Activated CD4-positive, alpha-beta memory T cell treated with anti-CD3 and anti-CD28 coated beads, Interleukin-2, amount 10 ng/mL, durations not matched to agents 7 days and 5 days (primary cell): ENCODE results near the gene HNRNPUL1. TPM values are rescaled to one million over a fixed set of nuclear protein-coding genes. Genes with fewer than 3 reads are reported as not detected.

ENCODE experiments used
- CTCF ChIA-PET: fragments of 350-600 bp; sonication (Branson Sonifier 250); formaldehyde crosslinking; loops from one replicate; lab custom pipeline; 2021; ENCODE audit warnings: antibody characterized with exemption, inconsistent platforms; lab: Charles Lee
- POLR2A ChIA-PET: fragments of 350-600 bp; sonication (Branson Sonifier 250); formaldehyde crosslinking; loops from one replicate; lab custom pipeline; 2021; ENCODE audit warnings: antibody characterized with exemption; lab: Charles Lee
- DNase-seq: peaks from one replicate; pipeline ENCODE4 v3.0.0-alpha.2; 2020
- H3K27ac Mint-ChIP-seq: one replicate; pipeline ENCODE4 v1.8.0; 2021; ENCODE audit warnings: mild to moderate bottlenecking, mixed read lengths
- H3K27me3 Mint-ChIP-seq: one replicate; pipeline ENCODE4 v1.8.0; 2021; ENCODE audit warnings: mixed read lengths
- H3K36me3 Mint-ChIP-seq: one replicate; pipeline ENCODE4 v1.8.0; 2021; ENCODE audit warnings: low read depth, mixed read lengths
- H3K4me1 Mint-ChIP-seq: one replicate; pipeline ENCODE4 v1.8.0; 2021; ENCODE audit warnings: mixed read lengths
- H3K4me3 Mint-ChIP-seq: one replicate; pipeline ENCODE4 v1.8.0; 2021; ENCODE audit warnings: mild to moderate bottlenecking, mixed read lengths
- H3K9me3 Mint-ChIP-seq: one replicate; pipeline ENCODE4 v1.8.0; 2021; ENCODE audit warnings: mixed read lengths
- total RNA-seq, 2 experiments: library from RNA; stranded (reverse); gene quantifications; one replicate each; pipeline ENCODE4 v1.2.3, GENCODE V29; 2021

HNRNPUL1 gene
- 100 to 1,000 TPM; 373 to 398 TPM for total RNA-seq

DNA sequence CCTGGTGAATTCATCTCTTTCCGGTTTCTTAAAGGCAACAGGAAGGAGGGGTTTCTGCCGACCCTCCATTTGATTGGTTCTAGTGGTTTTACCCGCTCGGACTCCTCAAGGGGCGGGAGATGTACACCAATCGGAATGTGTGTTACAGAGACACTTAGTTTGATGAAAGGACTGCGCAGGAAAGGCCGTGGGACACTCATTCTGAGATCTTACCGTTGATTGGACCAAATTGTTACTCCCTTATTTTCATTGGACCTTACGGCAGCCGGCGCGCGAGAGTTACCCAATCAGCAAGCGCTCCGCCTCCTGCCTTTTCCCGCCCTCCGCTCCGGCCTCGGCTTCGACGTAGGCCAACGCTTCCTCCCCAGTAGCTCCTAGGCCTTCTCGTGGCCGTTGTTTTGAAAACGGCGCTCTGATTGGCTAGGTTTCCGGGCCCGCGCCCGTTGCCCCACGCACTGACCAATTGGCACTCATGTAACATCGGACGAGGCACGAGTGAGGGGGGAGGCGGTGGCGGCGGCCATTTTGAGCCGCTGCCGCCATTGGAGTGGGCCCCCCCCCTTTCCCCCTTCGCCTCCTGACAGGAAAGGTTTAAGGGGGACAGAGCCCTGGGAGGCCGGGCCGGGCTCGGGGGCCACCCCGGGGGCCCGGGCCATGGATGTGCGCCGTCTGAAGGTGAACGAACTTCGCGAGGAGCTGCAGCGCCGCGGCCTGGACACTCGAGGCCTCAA lies at the start of gene HNRNPUL1:
Gene HNRNPUL1 (plus strand): TSS at position 523 of the 731 bp plus-strand sequence. CDS start 132 bp downstream, at position 655.
- ChIA-PET POLR2A (interaction anchor here (0.6 to 9.1 kb wide), 31 partner anchors 8 to 1929 kb away, joined by 3 to 348 read pairs (median 6); partner anchors contain the start of genes B9D2, CCDC97, DMAC2 and GMFG), CTCF (interaction anchor here (0.5 to 6.4 kb wide), 14 partner anchors 21 to 800 kb away, joined by 3 to 114 read pairs (median 4); partner anchors contain the start of genes B9D2, CCDC97, RAB4B and TGFB1)
- H3K36me3 Mint-ChIP-seq = peaks cover 43% of the 10 kb centered on the region

DNA sequence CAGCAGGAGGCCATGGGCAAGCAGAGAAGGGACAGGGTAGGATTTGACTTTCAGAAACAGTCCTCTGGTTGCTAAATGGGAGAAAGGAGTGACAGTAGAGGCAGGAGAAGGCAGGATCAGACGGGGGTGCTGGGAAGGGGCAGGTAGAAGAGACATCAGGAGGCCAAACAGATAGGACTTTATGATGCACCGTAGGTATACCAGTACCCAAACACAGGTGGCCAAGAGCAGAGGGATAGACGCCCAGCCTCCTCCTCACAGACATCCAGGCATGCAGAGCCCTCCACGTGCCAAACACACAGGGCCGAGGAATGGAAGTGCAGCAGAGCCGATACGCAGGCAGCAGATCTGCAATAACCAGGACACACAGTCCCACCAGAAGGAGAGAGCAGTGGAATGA lies 46.4 kb upstream of the HNRNPUL1 start:
- CTCF ChIA-PET = interaction anchor here (0.7 kb wide), 1 partner anchor 410 kb away, joined by 4 read pairs; no protein-coding TSS in a partner anchor
- POLR2A ChIA-PET = no interaction called here
- DNase-seq = no peak
- Mint-ChIP-seq H3K4me1 (no peaks in the 10 kb centered on the region), H3K4me3 (no peak overlapping the region), H3K9me3 (no peaks in the 10 kb centered on the region), H3K27ac (no peak overlapping the region), H3K27me3 (peaks cover 36% of the 10 kb centered on the region), H3K36me3 (no peaks in the 10 kb centered on the region)

More for the DNA sequence above, at the start of gene HNRNPUL1:
- no peaks in the 10 kb centered on the region for H3K27me3 Mint-ChIP-seq
- DNase-seq = peak; percentile 99
- H3K4me1 Mint-ChIP-seq = peaks cover 45% of the 10 kb centered on the region
- H3K4me3 Mint-ChIP-seq = peak within 1 kb of the TSS; percentile 91
- H3K27ac Mint-ChIP-seq = peak within 1 kb of the TSS; percentile 99
- H3K9me3 Mint-ChIP-seq = no peaks in the 10 kb centered on the region

DNA sequence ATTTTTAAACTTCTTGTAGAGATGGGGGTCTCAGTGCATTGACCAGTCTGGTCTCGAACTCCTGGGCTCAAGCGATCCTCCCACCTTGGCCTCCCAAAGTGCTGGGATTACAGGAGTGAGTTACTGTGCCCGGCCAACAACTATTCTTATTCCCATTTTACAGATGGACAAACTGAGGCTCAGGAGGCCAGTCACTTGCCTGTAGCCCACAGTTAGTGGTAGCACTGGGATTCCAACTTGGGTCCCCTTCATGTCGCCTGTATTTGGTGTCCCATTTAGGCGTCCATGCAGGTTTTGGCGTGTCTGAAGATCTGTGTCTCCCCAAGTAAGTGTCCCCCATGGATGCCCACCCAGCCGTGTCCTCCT lies 45.9 kb upstream of the HNRNPUL1 start:
- Mint-ChIP-seq H3K4me1 (no peaks in the 10 kb centered on the region), H3K27ac (no peak overlapping the region), H3K4me3 (no peak overlapping the region), H3K27me3 (peaks cover 36% of the 10 kb centered on the region), H3K9me3 (no peaks in the 10 kb centered on the region), H3K36me3 (no peaks in the 10 kb centered on the region)
- CTCF ChIA-PET = no interaction called here
- POLR2A ChIA-PET = no interaction called here
- DNase-seq = no peak

GRCh38 chr19:41218615-41219507 lies 45.3 kb upstream of the HNRNPUL1 start, which contains the start of gene AXL:
AXL (plus strand) TSS chr19:41219223; CDS start chr19:41219393, 170 bp downstream.
- no peaks in the 10 kb centered on the region for H3K36me3 Mint-ChIP-seq
- H3K9me3 Mint-ChIP-seq = no peaks in the 10 kb centered on the region
- CTCF ChIA-PET = no interaction called here
- H3K27me3 Mint-ChIP-seq = peaks cover 35% of the 10 kb centered on the region
- POLR2A ChIA-PET = no interaction called here
- no peak for DNase-seq
- H3K4me1 Mint-ChIP-seq = peaks cover 4% of the 10 kb centered on the region
- no peak within 1 kb of the TSS for H3K4me3 Mint-ChIP-seq
- H3K27ac Mint-ChIP-seq = no peak within 1 kb of the TSS

DNA sequence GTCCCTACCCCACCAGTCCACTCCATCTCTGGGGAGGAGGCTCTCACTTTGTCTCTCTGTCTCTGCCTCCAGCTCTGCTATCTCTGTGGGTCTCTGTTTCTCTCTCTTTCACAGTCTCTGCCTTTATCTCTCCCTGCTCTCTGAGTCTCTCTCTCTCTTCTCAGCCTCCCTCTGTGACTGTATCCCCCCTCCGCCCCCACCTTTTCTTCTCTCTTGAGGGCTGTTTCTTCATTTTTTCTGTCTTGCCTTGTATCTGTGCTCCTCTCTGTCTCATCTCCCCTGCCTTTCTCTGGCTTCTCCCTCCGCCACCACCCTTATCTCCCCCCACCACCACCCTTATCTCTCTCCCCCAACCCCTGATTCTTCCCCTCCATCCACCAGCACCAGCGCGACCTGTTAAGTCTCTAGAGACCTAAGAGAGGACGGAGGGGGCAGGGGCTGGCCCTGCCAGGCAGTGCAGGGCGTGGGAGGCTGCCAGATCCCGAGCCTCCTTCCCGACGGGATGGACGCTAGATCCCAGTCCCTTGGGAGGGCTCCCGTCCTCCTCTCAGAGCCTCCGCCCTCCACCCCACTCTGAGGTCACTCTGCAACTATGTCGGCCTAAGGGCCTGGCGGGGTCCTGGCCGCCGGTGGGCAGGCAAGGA lies 44.1 kb upstream of the HNRNPUL1 start:
- Mint-ChIP-seq H3K36me3 (no peaks in the 10 kb centered on the region), H3K9me3 (no peaks in the 10 kb centered on the region), H3K4me1 (peaks cover 4% of the 10 kb centered on the region), H3K27ac (no peak overlapping the region), H3K4me3 (no peak overlapping the region), H3K27me3 (peaks cover 31% of the 10 kb centered on the region)
- DNase-seq = no peak
- CTCF ChIA-PET = interaction anchor here (2.2 kb wide), 1 partner anchor 15 kb away, joined by 5 read pairs; no protein-coding TSS in a partner anchor
- POLR2A ChIA-PET = no interaction called here

GRCh38 chr19:41220811-41221210 lies 43.4 kb upstream of the HNRNPUL1 start:
- Mint-ChIP-seq H3K27ac (no peak overlapping the region), H3K36me3 (no peaks in the 10 kb centered on the region), H3K9me3 (no peaks in the 10 kb centered on the region), H3K4me1 (peaks cover 9% of the 10 kb centered on the region), H3K27me3 (peaks cover 37% of the 10 kb centered on the region), H3K4me3 (no peak overlapping the region)
- no peak for DNase-seq
- CTCF ChIA-PET = interaction anchor here (2.2 kb wide), 1 partner anchor 16 kb away, joined by 5 read pairs; no protein-coding TSS in a partner anchor
- POLR2A ChIA-PET = no interaction called here

GRCh38 chr19:41221514-41222205 lies 42.5 kb upstream of the HNRNPUL1 start:
- ChIA-PET CTCF (interaction anchor here (2.2 kb wide), 1 partner anchor 17 kb away, joined by 5 read pairs; no protein-coding TSS in a partner anchor), POLR2A (no interaction called here)
- Mint-ChIP-seq H3K36me3 (no peaks in the 10 kb centered on the region), H3K27ac (no peak overlapping the region), H3K27me3 (peaks cover 37% of the 10 kb centered on the region), H3K4me3 (no peak overlapping the region), H3K4me1 (peaks cover 13% of the 10 kb centered on the region), H3K9me3 (no peaks in the 10 kb centered on the region)
- DNase-seq = no peak

- Mint-ChIP-seq H3K4me3 (no peak overlapping the region), H3K27me3 (peaks cover 33% of the 10 kb centered on the region), H3K9me3 (no peaks in the 10 kb centered on the region), H3K4me1 (peaks cover 19% of the 10 kb centered on the region), H3K36me3 (no peaks in the 10 kb centered on the region), H3K27ac (no peak overlapping the region)
- ChIA-PET POLR2A (no interaction called here), CTCF (interaction anchor here (2.2 kb wide), 1 partner anchor 18 kb away, joined by 5 read pairs; no protein-coding TSS in a partner anchor)
- no peak for DNase-seq
Observed at GRCh38 chr19:41222240-41222639, 41.9 kb upstream of the HNRNPUL1 start.

DNA sequence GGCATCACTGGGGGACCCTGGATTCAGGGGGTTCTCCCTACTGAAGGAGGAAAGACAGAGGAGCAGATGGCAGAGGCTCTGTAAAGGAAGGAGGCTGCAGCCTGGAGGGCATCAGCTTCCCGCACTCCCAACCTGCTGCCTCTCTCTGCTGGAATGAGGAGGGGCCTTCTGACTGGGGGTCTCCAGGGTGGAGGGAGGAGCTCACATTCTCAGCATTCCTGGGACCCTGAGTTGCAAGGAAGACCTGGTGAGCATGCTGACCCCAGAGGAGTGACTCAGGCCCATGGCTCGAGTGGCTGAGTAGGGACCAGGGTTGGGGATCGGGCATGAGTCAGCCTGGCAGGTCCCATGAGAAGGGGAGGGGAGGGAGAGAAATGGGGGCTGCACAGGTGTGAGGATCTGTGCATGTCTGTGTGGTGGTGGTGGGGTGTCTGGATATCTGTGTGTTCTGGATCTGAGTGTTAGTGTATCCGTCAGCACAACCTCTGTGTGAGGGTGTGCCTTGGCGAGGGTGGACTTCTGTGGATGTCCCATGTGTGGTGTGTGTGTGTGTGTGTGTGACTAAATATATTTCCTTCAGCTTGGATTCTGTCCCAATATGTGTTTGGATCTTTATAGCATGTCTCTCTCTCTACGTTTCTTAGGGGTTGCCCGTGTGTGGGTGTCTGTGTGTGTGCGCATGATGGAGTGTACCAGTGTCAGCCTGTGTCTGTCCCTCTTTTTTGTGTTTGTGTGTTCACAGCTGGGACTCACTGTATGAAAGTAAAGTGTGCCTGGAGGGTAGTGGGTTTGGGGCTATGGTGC lies 40.5 kb upstream of the HNRNPUL1 start:
- POLR2A ChIA-PET = interaction anchor here (0.6 kb wide), 1 partner anchor 55 kb away, joined by 3 read pairs; no protein-coding TSS in a partner anchor
- peaks cover 24% of the 10 kb centered on the region for H3K4me1 Mint-ChIP-seq
- peak overlapping the region; percentile 41 for H3K27ac Mint-ChIP-seq
- DNase-seq = no peak
- H3K9me3 Mint-ChIP-seq = no peaks in the 10 kb centered on the region
- H3K27me3 Mint-ChIP-seq = peaks cover 24% of the 10 kb centered on the region
- CTCF ChIA-PET = no interaction called here
- H3K4me3 Mint-ChIP-seq = no peak overlapping the region
- H3K36me3 Mint-ChIP-seq = no peaks in the 10 kb centered on the region

- ChIA-PET CTCF (interaction anchor here (1.1 kb wide), 1 partner anchor 38 kb away, joined by 3 read pairs; no protein-coding TSS in a partner anchor), POLR2A (no interaction called here)
- Mint-ChIP-seq H3K4me3 (no peak overlapping the region), H3K9me3 (no peaks in the 10 kb centered on the region), H3K36me3 (no peaks in the 10 kb centered on the region), H3K27ac (no peak overlapping the region), H3K27me3 (peaks cover 20% of the 10 kb centered on the region), H3K4me1 (peaks cover 24% of the 10 kb centered on the region)
- no peak for DNase-seq
Observed at GRCh38 chr19:41224632-41225031, 39.5 kb upstream of the HNRNPUL1 start.
